OCI-LY1 (cell line): ENCODE results near the gene SLC25A51.

ENCODE experiments used
- CTCF ChIP-seq: fragments of 200-600 bp; sonication (generic), shearing (Covaris generic); IDR thresholded peaks from 2 replicates; pipeline ENCODE4 v1.5.1; 2017; ENCODE audit warnings: mild to moderate bottlenecking, antibody characterized with exemption, low read length, moderate library complexity, mixed read lengths
- EZH2 ChIP-seq: fragments of 200-600 bp; sonication (generic), shearing (Covaris generic); IDR thresholded peaks from 2 replicates; pipeline ENCODE4 v1.8.0; 2017; ENCODE audit warnings: borderline replicate concordance, mixed run types, mild to moderate bottlenecking, antibody characterized with exemption, low read length, moderate library complexity, mixed read lengths

GRCh38 chr9:37921168-37921510 is 17.2 kb upstream of the SLC25A51 start:
- no peak for TF ChIP-seq CTCF
- no peak for TF ChIP-seq EZH2
